GM12878 (cell line): ENCODE measurements around the gene SHQ1.

Experiments used
- CHD2 ChIP-seq: IDR thresholded peaks from 2 replicates; pipeline ENCODE4 v1.6.1; 2011; ENCODE audit warnings: low read depth, low read length, improper control_type of control experiment, borderline replicate concordance
- DPF2 ChIP-seq: fragments of 450-650 bp; IDR thresholded peaks from 2 replicates; pipeline ENCODE4 v1.6.1; 2017; ENCODE audit warnings: mild to moderate bottlenecking
- EP300 ChIP-seq, 2 experiments: fragments of 150-350 bp in 1 of 2; IDR thresholded peaks; 2 replicates each; pipeline ENCODE4 v1.6.1; 2011 to 2012; ENCODE audit warnings: low read depth in 2 of 2, low read length in 2 of 2, borderline replicate concordance in 1 of 2, improper control_type of control experiment in 1 of 2, inconsistent platforms in 1 of 2; ENCODE audit not compliant: control insufficient read depth in 1 of 2
- FOS ChIP-seq: IDR thresholded peaks from 3 replicates; pipeline ENCODE4 v1.6.1; 2011; ENCODE audit warnings: borderline replicate concordance; ENCODE audit not compliant: insufficient read length; ENCODE audit errors: extremely low read depth
- HCFC1 ChIP-seq: fragments of 150-350 bp; IDR thresholded peaks from 2 replicates; pipeline ENCODE4 v1.6.1; 2014; ENCODE audit warnings: low read length
- RAD21 ChIP-seq: IDR thresholded peaks from 2 replicates; pipeline ENCODE4 v1.6.1; 2011; ENCODE audit warnings: mild to moderate bottlenecking, low read depth, low read length, moderate library complexity; ENCODE audit not compliant: insufficient read depth
- SMARCA5 ChIP-seq: fragments of 450-650 bp; IDR thresholded peaks from 2 replicates; pipeline ENCODE4 v1.6.1; 2017; ENCODE audit warnings: mild to moderate bottlenecking
- TARDBP ChIP-seq: IDR thresholded peaks from 2 replicates; pipeline ENCODE4 v1.6.1; 2016; ENCODE audit warnings: borderline replicate concordance
- YY1 ChIP-seq: IDR thresholded peaks from 2 replicates; pipeline ENCODE4 v1.6.1; 2011; ENCODE audit warnings: low read depth, mild to moderate bottlenecking, low read length
- ZBTB33 ChIP-seq: fragments of 450-650 bp; IDR thresholded peaks from 2 replicates; pipeline ENCODE4 v1.6.1; 2017; ENCODE audit warnings: mild to moderate bottlenecking
- ZBTB40 ChIP-seq: fragments of 450-650 bp; IDR thresholded peaks from 2 replicates; pipeline ENCODE4 v1.6.1; 2016; ENCODE audit warnings: mild to moderate bottlenecking, moderate library complexity, borderline replicate concordance
- ZZZ3 ChIP-seq: IDR thresholded peaks from 2 replicates; pipeline ENCODE4 v1.6.1; 2011; ENCODE audit warnings: low read depth; ENCODE audit not compliant: control insufficient read depth, insufficient read length
- TF ChIP-seq, protein P1 (sequence below), 3 experiments: IDR thresholded peaks in 2 of 3; conservative IDR thresholded peaks in 1 of 3; 2 replicates each; pipeline ENCODE4 v1.5.1; 2011; ENCODE audit warnings: low read depth in 3 of 3, low read length in 3 of 3, mild to moderate bottlenecking in 3 of 3, control low read depth in 2 of 3, moderate library complexity in 2 of 3, inconsistent platforms in 1 of 3, mixed read lengths in 1 of 3; ENCODE audit not compliant: control insufficient read depth in 2 of 3, insufficient read depth in 1 of 3; ENCODE audit errors: extremely low read depth in 1 of 3
- TF ChIP-seq, protein P2 (sequence below): IDR thresholded peaks from 2 replicates; pipeline ENCODE4 v1.6.1; 2012; ENCODE audit warnings: low read depth, low read length, improper control_type of control experiment

- TF ChIP-seq ZZZ3 (no peak), EP300 (IDR thresholded peaks at IDR 0.05; ENCODE audit: borderline replicate concordance in 1 of 2, control insufficient read depth in 1 of 2, low read depth in 2 of 2, low read length in 2 of 2) (no peak), HCFC1 (no peak), FOS (no peak), CHD2 (no peak), ZBTB40 (no peak), ZBTB33 (no peak), DPF2 (no peak), YY1 (no peak), SMARCA5 (no peak), TARDBP (no peak), RAD21 (no peak)
- TF ChIP-seq, protein P1, sequence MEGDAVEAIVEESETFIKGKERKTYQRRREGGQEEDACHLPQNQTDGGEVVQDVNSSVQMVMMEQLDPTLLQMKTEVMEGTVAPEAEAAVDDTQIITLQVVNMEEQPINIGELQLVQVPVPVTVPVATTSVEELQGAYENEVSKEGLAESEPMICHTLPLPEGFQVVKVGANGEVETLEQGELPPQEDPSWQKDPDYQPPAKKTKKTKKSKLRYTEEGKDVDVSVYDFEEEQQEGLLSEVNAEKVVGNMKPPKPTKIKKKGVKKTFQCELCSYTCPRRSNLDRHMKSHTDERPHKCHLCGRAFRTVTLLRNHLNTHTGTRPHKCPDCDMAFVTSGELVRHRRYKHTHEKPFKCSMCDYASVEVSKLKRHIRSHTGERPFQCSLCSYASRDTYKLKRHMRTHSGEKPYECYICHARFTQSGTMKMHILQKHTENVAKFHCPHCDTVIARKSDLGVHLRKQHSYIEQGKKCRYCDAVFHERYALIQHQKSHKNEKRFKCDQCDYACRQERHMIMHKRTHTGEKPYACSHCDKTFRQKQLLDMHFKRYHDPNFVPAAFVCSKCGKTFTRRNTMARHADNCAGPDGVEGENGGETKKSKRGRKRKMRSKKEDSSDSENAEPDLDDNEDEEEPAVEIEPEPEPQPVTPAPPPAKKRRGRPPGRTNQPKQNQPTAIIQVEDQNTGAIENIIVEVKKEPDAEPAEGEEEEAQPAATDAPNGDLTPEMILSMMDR (IDR thresholded peaks at IDR 0.05 in 2 of 3, conservative IDR thresholded peaks at IDR 0.05 in 1 of 3; ENCODE audit: control insufficient read depth in 2 of 3, extremely low read depth in 1 of 3, insufficient read depth in 1 of 3, low read depth in 3 of 3, low read length in 3 of 3): no peak
- TF ChIP-seq, protein P2, sequence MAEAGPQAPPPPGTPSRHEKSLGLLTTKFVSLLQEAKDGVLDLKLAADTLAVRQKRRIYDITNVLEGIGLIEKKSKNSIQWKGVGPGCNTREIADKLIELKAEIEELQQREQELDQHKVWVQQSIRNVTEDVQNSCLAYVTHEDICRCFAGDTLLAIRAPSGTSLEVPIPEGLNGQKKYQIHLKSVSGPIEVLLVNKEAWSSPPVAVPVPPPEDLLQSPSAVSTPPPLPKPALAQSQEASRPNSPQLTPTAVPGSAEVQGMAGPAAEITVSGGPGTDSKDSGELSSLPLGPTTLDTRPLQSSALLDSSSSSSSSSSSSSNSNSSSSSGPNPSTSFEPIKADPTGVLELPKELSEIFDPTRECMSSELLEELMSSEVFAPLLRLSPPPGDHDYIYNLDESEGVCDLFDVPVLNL: no peak
These were observed 36.0 kb downstream of the SHQ1 start for GRCh38 chr3:72812201-72812600.
